B cell (primary cell): ENCODE measurements around the gene LAYN.

Experiments
- EZH2 ChIP-seq: IDR thresholded peaks from 2 replicates; pipeline ENCODE4 v1.6.1; 2012; ENCODE audit warnings: borderline replicate concordance, low read depth, mild to moderate bottlenecking, moderate library complexity, low read length; ENCODE audit not compliant: insufficient read depth, poor library complexity, severe bottlenecking
- TF ChIP-seq, protein P1 (sequence below): fragments of 200-600 bp; IDR thresholded peaks from one replicate; pipeline ENCODE4 v1.8.0; 2022; ENCODE audit warnings: antibody characterized with exemption, mild to moderate bottlenecking

DNA sequence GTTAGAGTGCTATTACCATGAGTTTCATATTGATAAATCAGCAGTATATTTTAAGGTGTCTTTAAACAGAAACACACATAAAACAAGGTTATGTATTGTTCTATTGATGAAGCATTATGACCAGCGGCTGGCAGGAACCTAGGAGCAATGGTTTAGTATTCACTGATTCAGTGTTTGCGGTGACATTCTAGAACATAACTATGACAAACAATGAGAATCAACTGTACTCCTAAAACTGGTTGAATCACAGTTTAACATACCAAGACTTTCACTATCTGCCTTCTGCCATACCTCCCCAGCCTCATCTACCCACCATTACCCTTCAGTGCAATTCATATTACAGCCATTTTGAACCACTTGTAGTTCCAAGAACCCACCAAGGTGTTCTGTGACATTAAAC is 17.2 kb upstream of the LAYN start:
- TF ChIP-seq, protein P1, sequence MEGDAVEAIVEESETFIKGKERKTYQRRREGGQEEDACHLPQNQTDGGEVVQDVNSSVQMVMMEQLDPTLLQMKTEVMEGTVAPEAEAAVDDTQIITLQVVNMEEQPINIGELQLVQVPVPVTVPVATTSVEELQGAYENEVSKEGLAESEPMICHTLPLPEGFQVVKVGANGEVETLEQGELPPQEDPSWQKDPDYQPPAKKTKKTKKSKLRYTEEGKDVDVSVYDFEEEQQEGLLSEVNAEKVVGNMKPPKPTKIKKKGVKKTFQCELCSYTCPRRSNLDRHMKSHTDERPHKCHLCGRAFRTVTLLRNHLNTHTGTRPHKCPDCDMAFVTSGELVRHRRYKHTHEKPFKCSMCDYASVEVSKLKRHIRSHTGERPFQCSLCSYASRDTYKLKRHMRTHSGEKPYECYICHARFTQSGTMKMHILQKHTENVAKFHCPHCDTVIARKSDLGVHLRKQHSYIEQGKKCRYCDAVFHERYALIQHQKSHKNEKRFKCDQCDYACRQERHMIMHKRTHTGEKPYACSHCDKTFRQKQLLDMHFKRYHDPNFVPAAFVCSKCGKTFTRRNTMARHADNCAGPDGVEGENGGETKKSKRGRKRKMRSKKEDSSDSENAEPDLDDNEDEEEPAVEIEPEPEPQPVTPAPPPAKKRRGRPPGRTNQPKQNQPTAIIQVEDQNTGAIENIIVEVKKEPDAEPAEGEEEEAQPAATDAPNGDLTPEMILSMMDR = no peak
- no peak for TF ChIP-seq EZH2
